Activated CD4-positive, alpha-beta T cell treated with anti-CD3 and anti-CD28 coated beads, Interleukin-2, Interleukin-6, amounts not matched to agents 100 ng/mL and 50 ng/mL, durations not matched to agents 16 hours and 8 hours (primary cell): ENCODE data around the gene SKAP1.
"Not testable (repeated sequence)": the region's sequence is repeated elsewhere in the genome, so short reads cannot be mapped to it uniquely, and the experiment has no call there.

Source experiments
- DNase-seq: peaks from one replicate; pipeline ENCODE4 v3.0.0-alpha.2; 2020

The SKAP1 gene

GRCh38 chr17:48363161-48363560, 66.9 kb downstream of the SKAP1 start:
- no peak for DNase-seq

- not testable (repeated sequence) for DNase-seq
These were observed 69.0 kb downstream of the SKAP1 start for GRCh38 chr17:48360861-48361633.

- no peak for DNase-seq
These were observed 72.0 kb downstream of the SKAP1 start for GRCh38 chr17:48357779-48358602.

GRCh38 chr17:48356866-48357265, 73.1 kb downstream of the SKAP1 start:
- no peak for DNase-seq

- no peak for DNase-seq
These were observed 77.4 kb downstream of the SKAP1 start for GRCh38 chr17:48352630-48353029.

GRCh38 chr17:48351911-48352332, 78.1 kb downstream of the SKAP1 start:
- peak; percentile 27 for DNase-seq

- no peak for DNase-seq
These were observed 81.7 kb downstream of the SKAP1 start for GRCh38 chr17:48348352-48348751.

- DNase-seq, result no peak
These were observed 82.8 kb downstream of the SKAP1 start for GRCh38 chr17:48347177-48347576.

GRCh38 chr17:48344251-48344650, 85.8 kb downstream of the SKAP1 start:
- DNase-seq, result no peak

- no peak for DNase-seq
These were observed 89.1 kb downstream of the SKAP1 start for GRCh38 chr17:48340916-48341315.

- no peak for DNase-seq
These were observed 91.3 kb downstream of the SKAP1 start for GRCh38 chr17:48338720-48339119.

- not testable (repeated sequence) for DNase-seq
These were observed 92.1 kb downstream of the SKAP1 start for GRCh38 chr17:48337903-48338302.

- no peak for DNase-seq
These were observed 93.0 kb downstream of the SKAP1 start for GRCh38 chr17:48336986-48337385.

- DNase-seq, result peak; percentile 67
These were observed 94.0 kb downstream of the SKAP1 start for GRCh38 chr17:48335858-48336500.

GRCh38 chr17:48335146-48335784, 94.7 kb downstream of the SKAP1 start:
- no peak for DNase-seq

GRCh38 chr17:48333034-48333530, 96.9 kb downstream of the SKAP1 start:
- peak; percentile 64 for DNase-seq

- DNase-seq, result no peak
These were observed 99.1 kb downstream of the SKAP1 start for GRCh38 chr17:48330887-48331286.

- DNase-seq, result no peak
These were observed 99.6 kb downstream of the SKAP1 start for GRCh38 chr17:48330421-48330820.

GRCh38 chr17:48328457-48328856, 101.6 kb downstream of the SKAP1 start:
- DNase-seq, result no peak

GRCh38 chr17:48326310-48326709, 103.7 kb downstream of the SKAP1 start:
- DNase-seq, result no peak

GRCh38 chr17:48322060-48322459, 108.0 kb downstream of the SKAP1 start:
- no peak for DNase-seq

GRCh38 chr17:48317732-48318131, 112.3 kb downstream of the SKAP1 start:
- no peak for DNase-seq

- DNase-seq, result no peak
These were observed 115.3 kb downstream of the SKAP1 start for GRCh38 chr17:48314716-48315115.
